Measurements from ENCODE around the gene PDCD1LG2. TPM values are rescaled to one million over a fixed set of nuclear protein-coding genes. Genes with fewer than 3 reads are reported as not detected.
"Not testable (repeated sequence)": the region's sequence is repeated elsewhere in the genome, so short reads cannot be mapped to it uniquely, and the experiment has no call there.

The PDCD1LG2 gene
- total RNA-seq, 4 donors from 2014 or later, result 0.78 to 2.6 (median 1.6) TPM

DNA sequence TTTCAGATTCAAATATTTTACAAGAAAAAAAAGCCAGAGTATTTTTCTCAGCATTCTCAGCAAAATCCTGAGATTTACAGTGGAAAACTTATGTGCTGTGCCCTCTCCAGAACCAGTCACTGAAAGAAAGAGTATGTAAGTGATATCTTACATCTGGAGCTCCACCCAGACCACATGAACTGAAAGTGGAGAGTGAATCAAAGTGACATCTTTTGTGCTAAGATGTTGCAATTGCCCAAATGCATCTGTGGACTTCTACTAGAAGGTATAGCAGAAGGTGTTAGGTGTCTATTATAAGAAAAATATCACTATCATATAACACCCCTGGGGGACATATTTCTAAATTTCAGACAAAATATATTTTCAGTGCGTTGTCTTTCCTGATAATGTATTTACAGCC, 69.5 kb downstream of the PDCD1LG2 start:
- intact Hi-C loops (cut with DNase I), result no loop called here
- Histone ChIP-seq H3K9me3 (no peaks in the 10 kb centered on the region), H3K36me3 (no peaks in the 10 kb centered on the region), H3K27me3 (no peaks in the 10 kb centered on the region), H3K27ac (no peak overlapping the region), H3K4me1 (peaks cover 5 to 16% of the 10 kb centered on the region in 2 donors), H3K4me3 (replicated peaks in 1 of 3) (no peak overlapping the region)
- TF ChIP-seq POLR2A (IDR thresholded peaks at IDR 0.05), result no peak
- DNase-seq, result no peak
- 95 to 97% methylated on average over 1 of the region's 1 CpG for WGBS, 2 donors

DNA sequence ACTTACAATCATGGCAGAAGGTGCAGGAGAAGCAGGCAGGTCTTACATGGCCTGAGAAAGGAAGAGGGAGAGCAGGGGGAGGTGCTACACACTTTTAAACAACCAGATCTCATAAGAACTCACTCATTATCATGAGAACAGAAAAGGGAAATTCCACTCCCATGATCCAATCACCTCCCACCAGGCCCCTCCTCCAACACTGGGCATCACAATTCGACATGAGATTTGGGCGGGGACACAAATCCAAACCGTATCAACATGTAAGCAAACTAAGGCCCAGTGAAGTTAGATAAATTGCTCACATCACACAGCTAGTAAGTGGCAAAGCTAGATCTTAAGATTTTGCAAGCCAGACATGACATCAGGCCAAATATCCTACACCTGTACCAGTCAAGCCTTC, 70.3 kb downstream of the PDCD1LG2 start:
- Histone ChIP-seq H3K4me3 (replicated peaks in 1 of 3) (no peak overlapping the region), H3K27me3 (no peaks in the 10 kb centered on the region), H3K27ac (no peak overlapping the region), H3K4me1 (peaks cover 5 to 16% of the 10 kb centered on the region in 2 donors), H3K36me3 (no peaks in the 10 kb centered on the region), H3K9me3 (no peaks in the 10 kb centered on the region)
- DNase-seq, result no peak
- 89 to 92% methylated on average over 3 of the region's 3 CpGs for WGBS, 2 donors
- no peak for TF ChIP-seq CTCF (IDR thresholded peaks at IDR 0.05)
- no peak for TF ChIP-seq POLR2A (IDR thresholded peaks at IDR 0.05)
- intact Hi-C loops (cut with DNase I), result no loop called here

DNA sequence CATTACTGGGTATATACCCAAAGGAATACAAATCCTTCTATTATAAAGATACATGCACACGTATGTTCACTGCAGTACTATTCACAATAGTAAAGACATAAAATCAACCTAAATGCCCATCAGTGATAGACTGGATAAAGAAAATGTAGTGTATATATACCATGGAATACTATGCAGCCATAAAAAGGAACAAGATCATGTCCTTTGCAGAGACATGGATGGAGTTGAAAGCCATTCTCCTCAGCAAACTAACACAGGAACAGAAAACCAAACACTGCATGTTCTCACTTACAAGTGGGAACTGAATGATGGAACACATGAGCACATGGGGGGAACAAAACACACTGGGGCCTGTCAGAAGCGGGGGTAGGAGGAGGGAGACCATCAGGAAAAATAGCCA, 71.4 kb downstream of the PDCD1LG2 start:
- DNase-seq; H3K9me3 ChIP-seq; intact Hi-C loops (cut with DNase I): not testable (repeated sequence)

DNA sequence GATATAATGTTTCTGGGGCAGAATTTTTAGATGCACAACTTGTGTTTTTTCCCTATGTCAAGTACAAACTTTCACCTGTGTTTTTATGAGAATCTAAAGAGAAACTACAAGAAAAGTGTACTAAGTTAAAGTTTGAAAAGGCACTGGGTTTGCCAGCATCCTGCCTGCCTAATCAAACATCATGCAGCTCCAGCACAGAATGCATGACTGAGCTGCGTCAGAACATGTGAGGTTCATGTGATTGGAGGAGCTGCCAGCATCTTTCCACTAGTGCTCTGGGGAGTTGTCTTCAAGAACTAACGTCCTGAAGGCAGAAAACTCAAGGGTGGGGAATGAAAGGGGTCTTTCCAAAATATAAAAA, 72.5 kb downstream of the PDCD1LG2 start:
- 6 to 11% methylated on average over 2 of the region's 2 CpGs for WGBS, 2 donors
- H3K4me3 ChIP-seq (replicated peaks in 1 of 3), result no peak overlapping the region
- H3K27me3 ChIP-seq, result no peaks in the 10 kb centered on the region
- H3K36me3 ChIP-seq, result no peaks in the 10 kb centered on the region
- TF ChIP-seq POLR2A (IDR thresholded peaks at IDR 0.05), result no peak
- DNase-seq, result peak; percentile 74 to 84
- H3K9me3 ChIP-seq, result no peaks in the 10 kb centered on the region
- H3K4me1 ChIP-seq, result peaks cover 5 to 16% of the 10 kb centered on the region in 2 donors
- H3K27ac ChIP-seq, result peak overlapping the region; percentile 51 to 92 (median 66)
- intact Hi-C loops (cut with DNase I), result no loop called here

More for the DNA sequence above, 71.4 kb downstream of the PDCD1LG2 start:
- H3K4me3 ChIP-seq (replicated peaks in 1 of 3); H3K27ac ChIP-seq; H3K36me3 ChIP-seq; H3K27me3 ChIP-seq: not testable (repeated sequence)
- WGBS, 2 donors, result 99 to 100% methylated on average over 2 of the region's 2 CpGs
- peaks cover 5 to 16% of the 10 kb centered on the region in 2 donors for H3K4me1 ChIP-seq

- TF ChIP-seq CTCF (IDR thresholded peaks at IDR 0.05) (no peak), POLR2A (IDR thresholded peaks at IDR 0.05) (no peak)
- Histone ChIP-seq H3K36me3 (no peaks in the 10 kb centered on the region), H3K27me3 (no peaks in the 10 kb centered on the region), H3K4me1 (peaks cover 5 to 16% of the 10 kb centered on the region in 2 donors), H3K4me3 (replicated peaks in 1 of 3) (no peak overlapping the region), H3K27ac (no peak overlapping the region), H3K9me3 (no peaks in the 10 kb centered on the region)
- intact Hi-C loops (cut with DNase I), result no loop called here
- no peak for DNase-seq
Measured at GRCh38 chr9:5586391-5586802, 76.1 kb downstream of the PDCD1LG2 start.

DNA sequence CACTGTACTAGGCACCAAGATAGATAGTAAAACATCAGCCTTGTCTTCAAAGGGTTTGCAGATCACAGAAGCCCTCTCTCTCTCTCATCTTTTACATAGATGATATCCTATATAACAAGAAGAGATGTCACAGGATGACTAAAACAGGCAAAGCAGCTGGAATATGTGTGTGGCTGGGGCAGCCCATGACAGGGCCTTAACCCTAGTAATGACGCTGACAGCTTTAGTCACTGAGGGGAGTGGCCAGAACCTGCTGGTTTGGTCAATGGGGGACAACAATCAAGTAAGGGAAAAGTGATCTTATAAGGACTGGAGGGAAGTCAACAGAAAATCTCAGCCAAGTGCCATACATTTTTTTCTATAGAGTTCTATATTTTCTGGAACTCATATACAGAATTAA, 76.7 kb downstream of the PDCD1LG2 start:
- intact Hi-C loops (cut with DNase I), result no loop called here
- Histone ChIP-seq H3K9me3 (no peaks in the 10 kb centered on the region), H3K4me1 (peaks cover 5 to 16% of the 10 kb centered on the region in 2 donors), H3K27ac (no peak overlapping the region), H3K36me3 (no peaks in the 10 kb centered on the region), H3K27me3 (no peaks in the 10 kb centered on the region), H3K4me3 (replicated peaks in 1 of 3) (no peak overlapping the region)
- no peak for TF ChIP-seq POLR2A (IDR thresholded peaks at IDR 0.05)
- no peak for TF ChIP-seq CTCF (IDR thresholded peaks at IDR 0.05)
- WGBS, 2 donors, result 67 to 89% methylated on average over 1 of the region's 1 CpG
- DNase-seq, result no peak

DNA sequence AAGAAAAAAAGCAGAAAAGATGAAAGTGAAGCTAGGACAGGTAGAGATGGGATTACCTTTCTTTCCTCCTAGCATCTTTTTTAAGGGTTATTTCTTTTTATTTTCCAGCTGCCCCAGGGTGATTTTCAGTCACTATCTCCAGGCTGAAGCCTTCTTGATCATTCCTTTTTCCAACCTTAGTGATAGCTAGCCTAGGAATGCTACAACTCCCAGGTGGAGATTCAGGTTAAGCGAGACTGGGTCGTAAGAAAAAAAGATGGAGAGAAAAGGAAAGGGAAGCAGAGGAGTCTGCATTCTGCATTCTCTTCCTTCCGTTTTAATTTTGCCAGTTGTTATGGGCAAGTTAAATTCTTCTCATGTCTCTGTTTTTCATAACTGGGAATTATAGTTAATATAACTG, 81.9 kb downstream of the PDCD1LG2 start:
- no peak for DNase-seq
- 85 to 86% methylated on average over 3 of the region's 3 CpGs for WGBS, 2 donors
- H3K4me3 ChIP-seq (replicated peaks in 1 of 3), result no peak overlapping the region
- no peaks in the 10 kb centered on the region for H3K4me1 ChIP-seq
- no peak overlapping the region for H3K27ac ChIP-seq
- TF ChIP-seq POLR2A (IDR thresholded peaks at IDR 0.05), result no peak
- H3K9me3 ChIP-seq, result no peaks in the 10 kb centered on the region
- H3K27me3 ChIP-seq, result no peaks in the 10 kb centered on the region
- intact Hi-C loops (cut with DNase I), result loop anchor here (5.0 to 10.0 kb wide), 3 partner anchors 157 to 817 kb away; partner anchors contain the start of genes INSL6 and PLGRKT
- no peaks in the 10 kb centered on the region for H3K36me3 ChIP-seq

All from thyroid gland (tissue), 4 donors.